Left ventricle myocardium inferior (tissue), 1 donor: ENCODE measurements around the gene MAFB. TPM values are rescaled to one million over a fixed set of nuclear protein-coding genes. Genes with fewer than 3 reads are reported as not detected.

Source experiments
- DNase-seq: peaks from one replicate; pipeline ENCODE4 v3.0.0-alpha.2; 2020
- H3K27ac ChIP-seq: fragments of 200-600 bp; replicated peaks from 2 replicates; pipeline ENCODE4 v1.8.0; 2021
- H3K27me3 ChIP-seq: fragments of 200-600 bp; 2 replicates; pipeline ENCODE4 v1.8.0; 2021; ENCODE audit warnings: low read depth
- H3K36me3 ChIP-seq: fragments of 200-600 bp; 2 replicates; pipeline ENCODE4 v1.8.0; 2021
- H3K4me1 ChIP-seq: fragments of 200-600 bp; 2 replicates; pipeline ENCODE4 v1.8.0; 2021
- H3K4me3 ChIP-seq: fragments of 200-600 bp; 2 replicates; pipeline ENCODE4 v1.8.0; 2021; ENCODE audit warnings: mild to moderate bottlenecking, moderate library complexity
- H3K9me3 ChIP-seq: fragments of 200-600 bp; replicated peaks from 2 replicates; pipeline ENCODE4 v1.8.0; 2021
- intact Hi-C: fragments of 100-400 bp; cut with micrococcal nuclease; formaldehyde crosslinking; loops from one replicate; pipeline ENCODE4 v1.11.0; 2022
- total RNA-seq: library from RNA; stranded (reverse); fragmentation: NEBNext Ultra II Directional; extraction: Animal tissue kit (Norgen Biotek cat#: 25700); gene quantifications from one replicate; pipeline ENCODE4 v1.2.1, GENCODE V29; 2021
- TF ChIP-seq, protein P1 (sequence below): fragments of 200-600 bp; IDR thresholded peaks from 2 replicates; pipeline ENCODE4 v1.8.0; 2021; ENCODE audit warnings: antibody characterized with exemption, mild to moderate bottlenecking, borderline replicate concordance
- donor health status: DM: no; HTN: yes; CAD: no; lungs with severe emphysema.

The MAFB gene
- total RNA-seq, 1 donor from 2014 or later, result 10.2 TPM

DNA sequence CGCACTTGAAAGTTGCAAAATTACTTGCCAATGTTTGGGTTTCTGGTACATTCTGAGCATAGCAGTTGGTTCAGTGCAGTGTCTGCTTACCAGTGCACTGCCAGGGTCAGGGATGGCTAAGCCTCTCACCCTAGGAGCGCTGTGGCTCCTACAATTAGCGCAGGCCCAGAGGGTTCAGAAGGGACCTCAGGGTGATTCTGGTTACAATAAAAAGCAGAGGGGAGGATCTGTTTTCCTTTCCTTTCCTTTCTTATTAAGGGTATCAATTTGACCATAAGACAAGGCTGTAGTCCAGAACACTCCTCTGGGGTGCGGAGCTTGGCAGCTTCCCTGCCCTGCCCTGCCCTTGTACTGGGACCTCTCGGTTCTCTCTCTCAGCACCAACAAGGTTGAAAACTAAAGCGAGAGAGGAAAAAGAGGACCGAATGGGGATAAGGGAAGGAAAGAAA is 2.6 kb downstream of the MAFB start:
- peaks cover 8% of the 10 kb centered on the region for H3K36me3 ChIP-seq
- peaks cover 75% of the 10 kb centered on the region for H3K27me3 ChIP-seq
- peak overlapping the region; percentile 99 for H3K27ac ChIP-seq
- no peak for DNase-seq
- peak overlapping the region; percentile 76 for H3K4me3 ChIP-seq
- intact Hi-C loops, result no loop called here
- H3K9me3 ChIP-seq, result no peaks in the 10 kb centered on the region
- H3K4me1 ChIP-seq, result peaks cover 73% of the 10 kb centered on the region
- TF ChIP-seq, protein P1, sequence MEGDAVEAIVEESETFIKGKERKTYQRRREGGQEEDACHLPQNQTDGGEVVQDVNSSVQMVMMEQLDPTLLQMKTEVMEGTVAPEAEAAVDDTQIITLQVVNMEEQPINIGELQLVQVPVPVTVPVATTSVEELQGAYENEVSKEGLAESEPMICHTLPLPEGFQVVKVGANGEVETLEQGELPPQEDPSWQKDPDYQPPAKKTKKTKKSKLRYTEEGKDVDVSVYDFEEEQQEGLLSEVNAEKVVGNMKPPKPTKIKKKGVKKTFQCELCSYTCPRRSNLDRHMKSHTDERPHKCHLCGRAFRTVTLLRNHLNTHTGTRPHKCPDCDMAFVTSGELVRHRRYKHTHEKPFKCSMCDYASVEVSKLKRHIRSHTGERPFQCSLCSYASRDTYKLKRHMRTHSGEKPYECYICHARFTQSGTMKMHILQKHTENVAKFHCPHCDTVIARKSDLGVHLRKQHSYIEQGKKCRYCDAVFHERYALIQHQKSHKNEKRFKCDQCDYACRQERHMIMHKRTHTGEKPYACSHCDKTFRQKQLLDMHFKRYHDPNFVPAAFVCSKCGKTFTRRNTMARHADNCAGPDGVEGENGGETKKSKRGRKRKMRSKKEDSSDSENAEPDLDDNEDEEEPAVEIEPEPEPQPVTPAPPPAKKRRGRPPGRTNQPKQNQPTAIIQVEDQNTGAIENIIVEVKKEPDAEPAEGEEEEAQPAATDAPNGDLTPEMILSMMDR, result no peak

DNA sequence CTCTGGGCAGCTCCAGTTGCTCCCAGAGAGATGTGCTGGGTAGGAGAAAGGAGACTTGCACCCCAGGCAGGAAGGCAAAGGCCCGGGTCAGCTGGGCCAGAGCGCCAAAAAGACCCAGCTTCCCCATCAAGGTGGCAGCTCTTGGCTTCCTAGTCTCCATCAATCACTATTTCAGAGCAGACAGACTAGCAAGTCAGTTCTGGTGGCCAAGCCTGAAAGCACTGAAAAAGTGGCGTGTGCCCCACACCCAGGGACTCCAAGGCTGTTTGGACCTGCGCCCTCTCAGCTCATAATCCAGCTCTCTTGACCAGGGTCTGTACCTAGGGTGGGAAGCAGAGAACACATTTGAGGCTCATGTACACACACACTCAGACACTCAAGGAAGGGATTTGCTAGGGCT is 3.7 kb downstream of the MAFB start:
- H3K27ac ChIP-seq, result peak overlapping the region; percentile 73
- H3K27me3 ChIP-seq, result peaks cover 64% of the 10 kb centered on the region
- no peak for DNase-seq
- H3K4me3 ChIP-seq, result peak overlapping the region; percentile 76
- TF ChIP-seq, protein P1, result no peak
- H3K9me3 ChIP-seq, result no peaks in the 10 kb centered on the region
- peaks cover 8% of the 10 kb centered on the region for H3K36me3 ChIP-seq
- H3K4me1 ChIP-seq, result peaks cover 62% of the 10 kb centered on the region
- intact Hi-C loops, result no loop called here

DNA sequence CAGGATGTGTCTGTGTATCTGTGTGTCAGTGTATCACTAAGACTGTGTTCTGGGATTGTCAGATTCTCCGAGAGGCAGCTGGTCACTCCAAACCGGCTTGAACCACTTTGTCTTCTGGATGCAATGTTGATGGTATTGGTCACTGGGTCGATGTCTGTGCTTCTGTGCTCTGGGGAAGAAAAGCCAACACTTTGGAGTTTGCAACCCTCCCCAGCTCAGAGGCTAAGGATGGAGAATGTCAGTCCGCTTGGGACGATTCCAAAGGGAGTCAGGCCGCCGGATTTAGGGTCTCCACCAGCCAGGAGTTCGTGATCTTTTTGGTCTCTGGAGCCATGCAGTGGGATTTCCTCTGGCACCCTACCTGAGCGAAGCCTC is 5.2 kb downstream of the MAFB start:
- intact Hi-C loops, result no loop called here
- H3K36me3 ChIP-seq, result peaks cover 8% of the 10 kb centered on the region
- H3K4me1 ChIP-seq, result peaks cover 51% of the 10 kb centered on the region
- peaks cover 68% of the 10 kb centered on the region for H3K27me3 ChIP-seq
- H3K27ac ChIP-seq, result peak overlapping the region; percentile 73
- peak overlapping the region; percentile 76 for H3K4me3 ChIP-seq
- H3K9me3 ChIP-seq, result no peaks in the 10 kb centered on the region
- no peak for DNase-seq
- TF ChIP-seq, protein P1, result no peak

GRCh38 chr20:40683221-40683893 is 5.7 kb downstream of the MAFB start:
- Histone ChIP-seq H3K27me3 (peaks cover 69% of the 10 kb centered on the region), H3K4me3 (peak overlapping the region; percentile 76), H3K27ac (peak overlapping the region; percentile 73), H3K36me3 (peaks cover 8% of the 10 kb centered on the region), H3K4me1 (peaks cover 46% of the 10 kb centered on the region), H3K9me3 (no peaks in the 10 kb centered on the region)
- peak; percentile 50 for DNase-seq
- TF ChIP-seq, protein P1, result no peak
- intact Hi-C loops, result no loop called here

- intact Hi-C loops, result no loop called here
- Histone ChIP-seq H3K27ac (peak overlapping the region; percentile 73), H3K36me3 (peaks cover 8% of the 10 kb centered on the region), H3K4me3 (peak overlapping the region; percentile 76), H3K4me1 (peaks cover 36% of the 10 kb centered on the region), H3K27me3 (peaks cover 65% of the 10 kb centered on the region), H3K9me3 (no peaks in the 10 kb centered on the region)
- TF ChIP-seq, protein P1, result no peak
- DNase-seq, result peak; percentile 46
Measured at GRCh38 chr20:40682104-40682981, 6.7 kb downstream of the MAFB start.
